Hematopoietic multipotent progenitor cell treated with erythropoietin and hydrocortisone succinate and interleukin-3 and kit ligand, for 6 days (in vitro differentiated cells): ENCODE data around the gene TSSC4.

ENCODE experiments used
- DNase-seq: peaks from one replicate; pipeline ENCODE4 v3.0.0-alpha.2; 2015

TSSC4 gene

DNA sequence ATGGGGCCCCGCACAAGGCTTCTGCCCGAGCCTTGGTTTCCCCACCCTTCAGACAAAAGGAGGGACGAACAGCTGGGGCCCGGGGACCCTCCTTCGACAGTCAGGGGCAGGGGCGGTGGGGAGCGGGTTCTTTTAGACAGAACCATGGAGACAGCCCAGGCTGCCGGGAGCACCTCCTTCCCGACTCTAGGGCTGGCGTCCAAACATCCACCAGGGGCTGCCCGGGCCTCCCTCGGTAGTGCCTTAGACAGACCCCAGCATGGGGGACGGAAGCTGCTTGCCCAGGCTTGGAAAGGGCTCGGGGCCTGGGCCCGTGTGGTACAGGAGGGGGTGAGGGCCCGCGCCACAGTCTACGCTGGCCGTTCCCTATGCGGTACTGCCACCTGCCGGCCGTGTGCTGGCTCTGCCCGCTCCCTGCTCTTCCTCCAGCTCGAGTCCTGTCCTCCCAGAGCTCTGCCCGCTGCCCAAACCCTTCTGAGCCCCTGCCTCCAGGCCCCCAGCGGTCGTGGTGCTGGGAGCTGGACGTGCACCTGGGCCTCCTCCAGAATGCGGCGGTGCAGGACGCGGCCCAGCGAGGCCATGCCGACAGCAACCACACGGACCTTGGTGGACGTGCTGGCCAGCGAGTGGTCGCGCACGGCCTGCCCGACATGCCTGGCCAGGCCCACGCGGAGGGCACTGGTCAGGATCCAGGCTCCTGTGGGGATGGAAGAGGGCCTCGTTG lies 20.1 kb downstream of the TSSC4 start:
- DNase-seq = peak; percentile 89

GRCh38 chr11:2421226-2421994 lies 20.9 kb downstream of the TSSC4 start:
- no peak for DNase-seq

DNA sequence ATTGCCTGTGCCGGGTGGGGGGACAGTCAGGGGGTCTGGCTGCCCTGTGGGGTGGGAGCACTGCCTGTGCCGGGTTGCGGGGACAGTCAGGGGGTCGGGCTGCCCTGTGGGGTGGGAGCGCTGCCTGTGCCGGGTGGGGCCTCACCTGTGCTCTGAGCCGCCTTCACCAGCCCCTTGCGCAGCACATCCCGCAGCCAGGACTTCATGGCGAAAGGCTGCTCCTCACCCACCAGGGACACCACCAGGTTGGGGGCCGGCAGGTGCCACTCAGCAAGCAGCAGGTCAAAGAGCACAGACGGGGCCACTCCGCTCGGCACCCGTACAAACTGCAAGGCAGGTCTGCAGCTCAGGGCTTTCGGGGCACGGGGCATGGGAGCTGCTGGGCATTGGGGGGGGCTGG lies 21.4 kb downstream of the TSSC4 start:
- no peak for DNase-seq

DNA sequence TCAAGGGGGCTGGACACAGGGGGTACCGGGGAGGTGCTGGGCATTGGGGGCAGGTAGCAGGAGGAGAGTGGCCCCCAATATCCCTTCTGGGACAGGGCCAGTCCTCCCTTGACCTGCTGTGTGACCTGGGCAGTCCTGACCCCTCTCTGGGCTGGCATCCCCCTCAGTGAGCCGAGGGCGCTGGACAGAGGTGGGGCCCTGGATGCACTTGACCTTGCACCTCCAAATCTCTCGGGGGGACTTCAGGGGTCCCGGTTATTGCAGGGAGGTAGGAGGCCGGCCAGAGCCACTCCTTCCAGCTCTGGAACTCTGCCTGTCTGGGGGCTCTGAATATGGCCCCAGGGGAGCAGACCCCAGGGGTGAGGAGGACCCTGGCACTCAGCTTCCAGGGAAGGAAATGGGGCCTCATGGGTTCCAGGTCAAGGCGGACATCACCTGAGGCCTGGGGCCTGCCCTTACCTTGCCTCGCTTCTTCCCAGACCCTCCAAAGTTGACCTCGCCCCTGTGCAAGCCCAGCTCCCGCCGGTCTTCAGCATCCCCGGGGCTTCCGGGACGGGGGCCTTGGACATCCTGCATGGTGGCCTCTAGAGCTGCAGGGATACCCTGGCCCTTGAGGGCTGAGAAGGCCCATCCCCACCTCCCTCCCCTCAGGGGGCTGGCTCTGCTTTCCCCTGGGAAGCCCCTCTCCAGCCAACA lies 22.1 kb downstream of the TSSC4 start:
- DNase-seq = no peak

- DNase-seq = no peak
Measured at GRCh38 chr11:2423157-2424025, 22.8 kb downstream of the TSSC4 start.

- DNase-seq = no peak
Measured at GRCh38 chr11:2424811-2425495, 24.4 kb downstream of the TSSC4 start.

DNA sequence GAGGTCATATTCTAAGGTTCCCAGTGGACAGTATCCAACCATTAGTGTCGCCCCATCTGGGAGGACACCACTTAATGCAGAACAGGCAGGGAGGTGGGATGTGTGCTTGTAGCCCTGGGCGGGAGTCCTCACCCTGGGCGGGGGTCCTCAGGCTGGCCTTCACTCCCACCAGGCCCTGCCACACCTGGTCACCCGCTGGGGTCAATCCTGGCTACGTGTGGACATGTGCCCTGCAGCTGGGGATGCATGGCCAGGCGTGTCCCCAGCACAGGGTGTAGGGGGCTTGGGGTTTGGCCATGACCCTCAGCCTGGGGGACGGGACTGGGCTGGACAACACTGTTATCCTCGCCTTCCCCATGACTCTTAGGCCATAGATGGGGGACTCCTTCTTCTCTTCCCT lies 25.0 kb downstream of the TSSC4 start:
- no peak for DNase-seq

DNA sequence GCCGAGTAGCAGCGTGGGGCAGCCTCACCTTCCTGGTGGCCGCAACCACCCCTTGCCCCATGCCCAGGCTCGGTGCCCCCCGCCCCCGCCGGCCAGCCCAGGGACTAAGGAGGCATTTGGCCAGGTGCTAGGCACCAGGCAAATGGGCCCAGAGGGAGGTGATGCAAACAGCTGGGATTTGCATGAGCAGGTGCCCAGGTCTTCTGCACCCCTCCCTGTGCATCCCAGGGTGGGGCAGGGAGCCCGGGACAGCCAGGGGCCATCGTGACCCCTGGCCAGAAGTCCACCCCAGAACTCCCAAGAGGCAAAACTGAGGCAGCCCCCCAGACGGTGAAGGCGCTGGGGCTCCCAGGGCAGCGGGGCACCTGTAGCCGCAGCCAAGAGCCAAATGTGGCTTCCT lies 25.7 kb downstream of the TSSC4 start:
- no peak for DNase-seq

DNA sequence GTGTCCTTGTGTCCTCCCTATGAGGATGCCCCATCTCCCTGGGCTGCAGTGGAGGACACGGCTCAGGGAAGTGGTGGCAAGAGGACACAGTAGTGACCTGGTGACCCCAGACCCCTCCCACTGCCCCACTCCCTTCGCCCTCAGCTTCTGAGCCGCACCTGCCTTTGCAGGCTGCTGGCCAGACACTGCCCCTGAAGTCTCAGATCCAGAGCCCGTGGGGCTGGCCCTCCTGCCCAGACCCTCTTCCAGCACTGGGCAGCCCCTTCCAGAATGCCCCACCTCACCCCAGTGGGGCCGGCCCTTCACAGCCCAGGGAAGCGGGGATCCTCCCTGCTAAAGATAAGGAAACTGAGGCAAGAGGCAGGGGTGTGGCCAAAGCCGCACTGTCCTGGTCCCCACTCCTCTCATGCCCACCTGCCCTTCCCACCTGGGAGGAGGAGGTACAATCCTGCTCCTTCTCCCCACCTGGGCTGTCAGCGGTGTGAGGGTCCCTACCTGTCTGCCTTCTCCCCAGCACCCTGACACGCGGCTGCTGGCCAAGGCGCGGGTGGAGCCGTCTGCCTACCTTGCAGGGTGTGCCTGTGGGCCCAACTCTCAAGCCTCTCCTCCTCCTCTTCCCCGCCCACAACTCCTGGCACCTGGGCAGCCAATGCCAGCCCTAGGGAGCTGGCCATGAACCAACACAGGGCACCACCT lies 26.4 kb downstream of the TSSC4 start:
- no peak for DNase-seq

GRCh38 chr11:2427721-2428321 lies 27.3 kb downstream of the TSSC4 start:
- DNase-seq = no peak

DNA sequence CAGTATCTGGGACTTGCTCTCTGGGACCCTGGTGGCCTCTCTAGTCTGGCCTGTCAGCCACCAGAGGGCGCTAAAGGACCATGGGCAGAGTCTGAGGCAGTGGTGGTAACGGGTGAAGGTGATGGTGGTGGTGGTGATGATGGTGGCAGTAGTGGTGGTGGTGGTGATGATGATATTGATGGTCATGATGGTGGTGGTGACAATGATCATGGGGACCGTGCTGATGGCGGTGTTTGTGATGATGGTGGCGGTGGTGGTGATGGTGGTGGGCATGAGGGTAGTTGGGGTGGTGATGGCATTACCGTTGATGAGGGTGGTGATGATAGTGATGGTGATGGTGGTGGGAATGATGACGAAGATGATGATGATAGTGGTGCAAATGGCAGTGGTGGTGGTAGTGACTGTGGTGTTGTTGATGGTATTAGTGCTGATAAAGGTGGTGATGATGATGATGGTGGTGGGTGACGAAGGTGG lies 27.8 kb downstream of the TSSC4 start:
- peak; percentile 86 for DNase-seq

DNA sequence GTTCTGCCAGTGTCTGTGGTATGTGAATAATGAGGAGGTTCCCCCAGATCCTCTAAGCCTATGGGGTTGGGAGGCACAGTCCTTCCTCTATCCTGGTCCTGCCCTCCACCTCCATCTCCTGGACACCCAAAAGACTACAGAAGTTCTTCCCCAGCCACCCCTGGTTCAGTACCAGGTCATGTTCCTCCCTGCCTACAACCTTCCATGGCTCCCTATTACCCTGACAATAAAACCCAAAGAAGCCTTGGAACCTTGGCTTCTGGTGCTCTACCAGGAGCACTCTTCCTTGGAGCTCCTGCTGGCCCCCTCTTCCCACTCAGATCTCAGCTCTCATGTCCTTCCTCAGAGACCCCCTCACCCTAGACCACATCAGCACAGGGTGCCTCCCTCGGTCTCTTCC lies 30.8 kb downstream of the TSSC4 start:
- no peak for DNase-seq

DNA sequence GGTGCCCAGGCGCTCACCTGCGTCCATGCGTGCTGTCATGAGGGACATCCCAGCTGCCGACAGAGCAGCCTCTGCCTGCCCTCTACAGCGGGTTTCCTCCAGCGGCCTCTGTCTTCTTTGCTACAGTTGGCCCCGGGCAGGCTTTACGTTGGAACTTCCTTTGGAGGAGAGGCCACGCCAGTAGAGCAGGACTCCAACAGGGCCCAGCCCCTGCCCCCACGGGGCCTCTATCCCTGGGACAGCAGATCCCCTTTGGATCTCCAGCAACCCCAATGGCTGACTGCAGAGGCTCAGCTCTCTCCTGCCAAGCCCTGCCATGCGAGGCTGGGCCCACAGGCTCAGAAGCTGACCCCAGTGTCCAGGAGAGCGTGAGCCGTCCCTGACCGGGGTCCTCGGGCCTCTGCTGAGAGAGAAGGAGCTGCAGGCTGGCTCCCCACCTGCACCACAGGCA lies 31.6 kb downstream of the TSSC4 start:
- no peak for DNase-seq

GRCh38 chr11:2432628-2433071 lies 32.1 kb downstream of the TSSC4 start:
- no peak for DNase-seq

GRCh38 chr11:2433106-2433925 lies 32.8 kb downstream of the TSSC4 start:
- no peak for DNase-seq

GRCh38 chr11:2434008-2434407 lies 33.5 kb downstream of the TSSC4 start:
- no peak for DNase-seq

DNA sequence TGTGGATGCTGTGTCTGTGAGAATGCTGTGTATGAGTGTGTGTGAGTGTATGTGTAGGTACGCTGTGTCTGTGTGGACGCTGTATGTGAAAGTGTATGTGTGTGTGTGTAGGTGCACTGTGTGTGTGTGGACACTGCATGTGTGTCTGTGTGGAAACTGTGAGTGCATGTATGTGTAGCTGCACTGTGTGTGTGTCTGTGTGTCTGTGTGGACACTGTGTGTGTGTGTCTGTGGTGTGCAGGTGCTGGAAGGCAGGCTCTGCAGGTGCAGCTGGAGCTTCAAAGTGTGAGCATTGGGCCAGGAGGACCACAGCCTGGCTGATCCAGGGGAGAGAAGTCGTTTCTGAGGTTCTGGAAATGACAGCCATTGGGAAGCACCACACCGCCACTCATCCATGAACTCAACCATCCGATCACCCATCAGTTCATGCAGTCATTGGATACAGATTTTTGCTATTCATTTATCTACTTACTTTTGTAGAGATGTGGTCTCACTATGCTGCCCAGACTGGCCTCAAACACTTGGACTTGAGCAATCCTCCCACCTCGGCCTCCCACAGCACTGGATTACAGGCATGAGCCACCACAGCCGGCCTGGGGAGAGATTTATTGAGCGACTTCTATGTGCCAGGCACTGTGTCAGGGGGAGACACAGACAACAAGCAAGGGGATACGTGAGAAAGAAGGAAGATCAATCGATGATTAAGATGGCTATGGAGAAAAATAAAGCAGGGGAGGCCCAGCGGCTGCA lies 34.1 kb downstream of the TSSC4 start:
- DNase-seq = no peak

- DNase-seq = no peak
Measured at GRCh38 chr11:2435288-2436012, 34.9 kb downstream of the TSSC4 start.
